HCT116 (cell line): Measurements from ENCODE around the gene BAD. TPM values are rescaled to one million over a fixed set of nuclear protein-coding genes. Genes with fewer than 3 reads are reported as not detected.
A peak's percentile ranks its signal among the peaks of the same experiment; 100 is the strongest.

Experiments used
- ATAC-seq: fragments of 200-7000 bp; cut with Tn5 transposase; 2 replicates; pipeline ENCODE4 v1.9.1; 2020; ENCODE audit warnings: mild to moderate bottlenecking, moderate library complexity
- BruUV-seq: library from RNA; stranded (reverse); fragments of 400-500 nt; replicated peaks from 2 replicates; lab custom pipeline; 2021; lab: Mats Ljungman, UMichigan
- CTCF ChIA-PET: fragments of 300-600 bp; sonication (Branson Sonifier 250); formaldehyde crosslinking; loops from one replicate; lab custom pipeline; 2021; ENCODE audit warnings: antibody characterized with exemption; lab: Charles Lee
- POLR2A ChIA-PET: fragments of 300-600, 350-600 bp; sonication (Branson Sonifier 250); formaldehyde crosslinking; loops from one replicate; lab custom pipeline; 2021; ENCODE audit warnings: antibody characterized with exemption; lab: Charles Lee
- RAD21 ChIA-PET, 2 experiments: fragments of 300-600 bp; sonication (Branson Sonifier 250); formaldehyde crosslinking; loops; one replicate each; lab custom pipeline; 2023; ENCODE audit warnings: low total read pairs in 2 of 2; ENCODE audit not compliant: uncharacterized antibody in 2 of 2, unreplicated experiment in 2 of 2, low non-redundant PET in 1 of 2; lab: Charles Lee
- DNase-seq: peaks from one replicate; pipeline ENCODE4 v3.0.0-alpha.2; 2010; ENCODE audit warnings: low read depth, low spot score
- H2AFZ ChIP-seq: fragments of 200-600 bp; shearing (Covaris generic), sonication (generic); 2 replicates; pipeline ENCODE4 v1.6.1; 2017; ENCODE audit warnings: low read depth, mixed run types, mixed read lengths, antibody characterized with exemption, low read length; ENCODE audit not compliant: poor library complexity, severe bottlenecking
- H3K27ac ChIP-seq: 2 replicates; pipeline ENCODE4 v1.5.1; 2012; ENCODE audit warnings: low read depth, low read length
- H3K27me3 ChIP-seq: fragments of 200-600 bp; sonication (generic); 2 replicates; pipeline ENCODE4 v1.6.1; 2016; ENCODE audit warnings: mixed run types, low read length, mixed read lengths; ENCODE audit not compliant: insufficient read depth
- H3K36me3 ChIP-seq, 2 experiments: fragments of 200-500 bp in 1 of 2; fragments of 200-600 bp in 1 of 2; sonication (Bioruptor generic) in 1 of 2; sonication (generic) in 1 of 2; 2 replicates each; pipeline versions ENCODE4 v1.5.1 to v1.6.1; 2014 to 2016; ENCODE audit warnings: low read length in 2 of 2, inconsistent platforms in 1 of 2, mixed read lengths in 1 of 2, mixed run types in 1 of 2; ENCODE audit not compliant: insufficient read depth in 2 of 2, control insufficient read depth in 1 of 2
- H3K4me1 ChIP-seq, 2 experiments: fragments of 200-600 bp in 1 of 2; sonication (generic) in 1 of 2; 2 replicates each; pipeline versions ENCODE4 v1.5.1 to v1.6.1; 2012 to 2017; ENCODE audit warnings: low read length in 2 of 2, inconsistent platforms in 1 of 2, mild to moderate bottlenecking in 1 of 2, mixed read lengths in 1 of 2, mixed run types in 1 of 2, moderate library complexity in 1 of 2; ENCODE audit not compliant: insufficient read depth in 2 of 2, control insufficient read depth in 1 of 2
- H3K4me2 ChIP-seq: fragments of 200-600 bp; sonication (generic); 2 replicates; pipeline ENCODE4 v1.6.1; 2017; ENCODE audit warnings: mixed run types, low read length, mixed read lengths
- H3K4me3 ChIP-seq, 2 experiments: fragments of 200-600 bp in 1 of 2; sonication (generic) in 1 of 2; replicated peaks in 1 of 2; 2 replicates each; pipeline ENCODE4 v1.5.1; 2011 to 2016; ENCODE audit warnings: low read length in 2 of 2, control low read depth in 1 of 2, low read depth in 1 of 2, mild to moderate bottlenecking in 1 of 2, mixed read lengths in 1 of 2, mixed run types in 1 of 2
- H3K79me2 ChIP-seq: fragments of 200-600 bp; sonication (generic); 2 replicates; pipeline ENCODE4 v1.6.1; 2017; ENCODE audit warnings: mild to moderate bottlenecking, mixed run types, low read length, moderate library complexity, mixed read lengths; ENCODE audit not compliant: insufficient read depth
- H3K9ac ChIP-seq: fragments of 200-600 bp; sonication (generic); 2 replicates; pipeline ENCODE4 v1.6.1; 2016; ENCODE audit warnings: low read length, mixed read lengths
- H3K9me2 ChIP-seq: fragments of 200-600 bp; sonication (generic), shearing (Covaris generic); 2 replicates; pipeline ENCODE4 v1.6.1; 2017; ENCODE audit warnings: mixed run types, mild to moderate bottlenecking, moderate library complexity; ENCODE audit not compliant: insufficient read depth
- H3K9me3 ChIP-seq, 2 experiments: fragments of 200-500 bp in 1 of 2; fragments of 200-600 bp in 1 of 2; sonication (Bioruptor generic) in 1 of 2; sonication (generic) in 1 of 2; 2 replicates each; pipeline ENCODE4 v1.6.1; 2014 to 2017; ENCODE audit warnings: low read length in 2 of 2, mixed read lengths in 2 of 2, inconsistent platforms in 1 of 2, low read depth in 1 of 2, mild to moderate bottlenecking in 1 of 2, mixed run types in 1 of 2, moderate library complexity in 1 of 2; ENCODE audit not compliant: control insufficient read depth in 1 of 2, insufficient read depth in 1 of 2
- H4K20me1 ChIP-seq: fragments of 200-600 bp; sonication (generic), shearing (Covaris generic); 2 replicates; pipeline ENCODE4 v1.6.1; 2017; ENCODE audit warnings: mixed run types, mild to moderate bottlenecking, moderate library complexity; ENCODE audit not compliant: insufficient read depth
- ZFX ChIP-seq: fragments of 450-650 bp; IDR thresholded peaks from 2 replicates; pipeline ENCODE4 v1.6.1; 2017
- ZNF274 ChIP-seq: fragments of 200-500 bp; sonication (Bioruptor generic); IDR thresholded peaks from 2 replicates; pipeline ENCODE4 v1.6.1; 2014; ENCODE audit warnings: mild to moderate bottlenecking, low read depth, low read length, inconsistent platforms
- intact Hi-C: fragments of 100-400 bp; cut with micrococcal nuclease; formaldehyde crosslinking; loops from 2 replicates; pipeline ENCODE4 v1.10.0; 2022
- total RNA-seq: library from RNA; stranded (reverse); gene quantifications from one replicate; pipeline ENCODE4 v1.2.1, GENCODE V29; 2021; ENCODE audit not compliant: unreplicated experiment

Gene BAD
- total RNA-seq, 1 experiment from 2014 or later, result 51.9 TPM

GRCh38 chr11:64227405-64227956 lies 57.0 kb downstream of the BAD start:
- H3K27me3 ChIP-seq, result no peaks in the 10 kb centered on the region
- no TSS peak for BruUV-seq
- no peak overlapping the region for H2AFZ ChIP-seq
- H3K36me3 ChIP-seq, result peaks cover 0 to 4% of the 10 kb centered on the region in 2 experiments; a peak in 1 of 4 replicates
- H3K9me2 ChIP-seq, result no peaks in the 10 kb centered on the region
- TF ChIP-seq ZFX, result no peak
- no peaks in the 10 kb centered on the region for H4K20me1 ChIP-seq
- peak overlapping the region; percentile 95 for H3K27ac ChIP-seq
- intact Hi-C loops, result no loop called here
- peak overlapping the region; percentile 100 for H3K4me2 ChIP-seq
- peaks cover 19% of the 10 kb centered on the region; the same call in 1 of the 2 replicates for H3K79me2 ChIP-seq
- H3K9ac ChIP-seq, result peak overlapping the region; percentile 96
- ChIA-PET CTCF (interaction anchor here (1.3 to 2.0 kb wide), 2 partner anchors 24 to 73 kb away, joined by 3 to 8 read pairs; partner anchors contain the start of gene PLCB3), RAD21 (interaction anchor here in 1 of 2 experiments (0.5 kb wide), 1 partner anchor 39 kb away, joined by 3 read pairs; no protein-coding TSS in a partner anchor), POLR2A (interaction anchor here (0.9 to 1.3 kb wide), 3 partner anchors 23 to 90 kb away, joined by 3 to 4 read pairs (median 3); partner anchors contain the start of gene PRDX5)
- no peak for ATAC-seq
- no peaks in the 10 kb centered on the region for H3K9me3 ChIP-seq
- peaks cover 24 to 53% of the 10 kb centered on the region in 2 experiments for H3K4me1 ChIP-seq
- peak overlapping the region; percentile 82 to 90 for H3K4me3 ChIP-seq
- DNase-seq, result no peak

DNA sequence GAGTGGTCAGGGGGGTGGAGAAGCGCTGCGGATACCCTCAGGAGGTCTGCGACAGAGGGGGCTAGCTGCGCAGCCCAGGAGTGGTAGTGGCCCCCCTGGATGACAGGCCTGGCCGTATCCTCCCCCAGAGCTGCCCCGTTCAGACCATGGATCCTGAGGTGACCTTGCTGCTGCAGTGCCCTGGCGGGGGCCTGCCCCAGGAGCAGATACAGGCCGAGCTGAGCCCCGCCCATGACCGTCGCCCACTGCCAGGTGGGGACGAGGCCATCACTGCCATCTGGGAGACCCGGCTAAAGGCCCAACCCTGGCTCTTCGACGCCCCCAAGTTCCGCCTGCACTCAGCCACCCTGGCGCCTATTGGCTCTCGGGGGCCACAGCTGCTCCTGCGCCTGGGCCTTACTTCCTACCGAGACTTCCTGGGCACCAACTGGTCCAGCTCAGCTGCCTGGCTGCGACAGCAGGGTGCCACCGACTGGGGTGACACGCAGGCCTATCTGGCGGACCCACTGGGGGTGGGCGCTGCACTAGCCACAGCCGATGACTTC lies 57.9 kb downstream of the BAD start:
- Histone ChIP-seq H3K9me2 (no peaks in the 10 kb centered on the region), H3K79me2 (peaks cover 19% of the 10 kb centered on the region; the same call in 1 of the 2 replicates), H4K20me1 (no peaks in the 10 kb centered on the region), H3K4me2 (peak overlapping the region; percentile 100), H3K9me3 (no peaks in the 10 kb centered on the region), H3K9ac (peak overlapping the region; percentile 96), H3K4me1 (peaks cover 20 to 44% of the 10 kb centered on the region in 2 experiments), H3K27ac (peak overlapping the region; percentile 95), H2AFZ (no peak overlapping the region), H3K27me3 (no peaks in the 10 kb centered on the region), H3K36me3 (peaks cover 0 to 4% of the 10 kb centered on the region in 2 experiments; a peak in 1 of 4 replicates), H3K4me3 (peak overlapping the region; percentile 82 to 90)
- ChIA-PET RAD21 (interaction anchor here in 1 of 2 experiments (0.9 to 1.0 kb wide), 2 partner anchors 41 to 43 kb away, joined by 3 read pairs; partner anchors contain the start of gene STIP1), CTCF (interaction anchor here (1.0 to 2.0 kb wide), 5 partner anchors 22 to 105 kb away, joined by 3 to 8 read pairs (median 3); partner anchors contain the start of gene PLCB3), POLR2A (interaction anchor here (0.9 to 1.5 kb wide), 5 partner anchors 15 to 91 kb away, joined by 3 to 6 read pairs (median 4); partner anchors contain the start of genes FKBP2 and PRDX5)
- DNase-seq (no peak), ATAC-seq (peak; percentile 45)
- BruUV-seq, result TSS peak; percentile 76
- TF ChIP-seq ZFX (peak; percentile 60), ZNF274 (no peak)
- intact Hi-C loops, result no loop called here
